NCI-H1092 treated with DMSO at 0.1 percent for 48 hours (cell line): ENCODE data around the gene PWP1.
A peak's percentile ranks its signal among the peaks of the same experiment; 100 is the strongest.

Experiments used
- DNase-seq: peaks from one replicate; lab custom pipeline; 2025; lab: John Stamatoyannopoulos, UW

PWP1 gene

GRCh38 chr12:107685360-107686248 is at the start of gene PWP1:
Gene PWP1, plus strand, starts transcription at chr12:107685799. Its CDS starts 101 bp downstream, at chr12:107685900.
- DNase-seq = peak; percentile 87

GRCh38 chr12:107641154-107641553 is 44.4 kb upstream of the PWP1 start:
- DNase-seq = no peak

- DNase-seq = no peak
Observed at GRCh38 chr12:107642240-107642639, 43.4 kb upstream of the PWP1 start.

GRCh38 chr12:107645630-107646333 is 39.8 kb upstream of the PWP1 start:
- peak; percentile 23 for DNase-seq

GRCh38 chr12:107646436-107646835 is 39.2 kb upstream of the PWP1 start:
- DNase-seq = no peak

DNA sequence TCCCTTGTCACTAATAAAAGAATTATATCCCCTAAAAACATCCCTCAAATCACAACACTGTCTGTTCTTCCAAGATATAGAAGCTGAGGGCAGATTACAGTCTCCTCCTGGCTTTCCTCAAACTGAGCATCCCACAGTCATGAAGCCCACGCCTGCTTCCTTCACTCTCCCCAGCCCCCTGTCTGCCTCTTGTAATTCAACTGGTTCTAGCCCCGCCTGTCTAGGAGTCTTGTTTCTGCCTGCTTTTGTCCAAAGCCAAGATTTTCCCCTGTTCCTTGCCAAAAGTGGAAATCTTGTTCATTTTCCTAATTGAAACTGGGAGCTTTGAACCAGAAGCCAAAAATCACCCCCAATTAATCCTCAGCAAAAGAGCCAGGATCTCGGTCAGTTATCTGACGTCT is 35.9 kb upstream of the PWP1 start:
- DNase-seq = no peak

GRCh38 chr12:107650977-107651376 is 34.6 kb upstream of the PWP1 start:
- no peak for DNase-seq

DNA sequence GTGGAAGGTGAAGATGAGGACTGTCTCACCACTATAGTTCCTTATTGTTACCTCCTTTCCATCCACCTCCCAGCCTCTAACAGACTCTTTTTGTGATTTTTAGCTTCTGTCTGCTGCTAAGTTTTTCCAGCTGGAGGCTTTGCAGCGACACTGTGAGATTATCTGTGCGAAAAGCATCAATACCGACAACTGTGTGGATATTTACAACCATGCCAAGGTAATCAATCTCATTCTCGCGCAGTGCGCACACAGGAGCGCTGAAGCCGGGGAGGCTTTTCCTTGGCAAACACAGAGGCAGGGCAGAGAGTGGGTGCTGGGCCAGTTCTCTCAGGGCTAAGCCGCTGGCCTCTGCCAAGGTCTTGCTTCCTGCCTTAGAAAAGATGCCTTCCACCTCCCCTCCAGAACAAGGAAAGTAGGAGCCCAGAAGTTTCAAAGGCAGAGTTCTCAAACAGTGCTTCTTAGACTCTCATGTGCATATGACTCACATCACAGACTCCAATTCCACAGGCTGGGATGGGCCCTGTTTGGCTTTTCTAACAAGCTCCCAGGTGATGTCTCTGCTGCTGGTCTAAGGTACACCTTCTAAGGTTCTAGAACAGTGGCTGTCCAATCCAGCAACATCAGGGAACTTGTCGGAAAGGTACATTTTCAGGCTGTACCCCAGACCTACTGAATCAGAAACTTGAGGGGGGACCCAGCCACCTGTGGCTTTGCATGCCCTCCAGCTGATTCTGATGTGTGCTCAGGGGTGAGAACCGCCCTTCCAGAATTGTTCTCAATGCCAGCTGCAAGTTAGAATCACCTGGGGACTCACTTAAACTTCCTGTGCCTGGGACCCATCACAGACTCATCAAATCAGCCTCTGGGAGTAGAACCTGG is 33.8 kb upstream of the PWP1 start:
- no peak for DNase-seq

DNA sequence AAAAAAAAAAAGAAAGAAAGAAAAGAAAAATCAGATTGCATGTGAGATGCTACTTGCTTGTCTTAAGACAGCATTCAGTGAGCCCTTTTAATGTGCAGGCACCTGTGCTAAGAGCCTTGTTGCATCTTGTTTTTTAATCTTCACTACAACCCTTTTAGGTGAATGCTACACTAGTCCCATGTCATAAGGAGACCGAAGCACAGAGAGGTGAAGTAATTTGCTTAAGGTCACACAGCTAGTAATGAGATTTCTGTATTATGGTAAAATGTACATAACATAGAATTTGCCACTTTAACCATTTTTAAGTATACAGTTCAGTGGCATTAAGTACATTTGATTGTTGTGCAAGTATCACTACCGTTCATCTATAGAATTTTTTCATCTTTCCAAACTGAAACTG is 32.1 kb upstream of the PWP1 start:
- DNase-seq = no peak

DNA sequence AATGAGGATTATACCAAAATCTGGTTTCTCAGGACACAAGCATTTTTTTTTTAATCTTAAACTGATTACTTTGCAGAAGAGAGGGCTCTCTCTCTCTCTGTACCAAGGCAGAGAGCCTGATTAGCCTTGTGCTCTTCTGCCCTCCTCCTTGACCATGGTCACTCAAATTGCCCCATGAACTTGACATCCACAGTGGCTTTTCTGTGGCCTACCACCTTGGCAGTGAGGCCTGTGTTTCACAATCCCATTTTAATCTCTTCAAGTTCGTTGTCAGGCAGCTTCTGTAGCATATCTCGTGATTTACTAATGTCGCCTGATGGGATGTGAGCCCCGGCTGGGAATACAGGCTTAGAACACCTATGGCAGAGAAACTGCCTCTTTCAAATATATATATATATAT is 30.7 kb upstream of the PWP1 start:
- no peak for DNase-seq

- DNase-seq = peak; percentile 71
Observed at GRCh38 chr12:107655281-107656065, 30.1 kb upstream of the PWP1 start.

- no peak for DNase-seq
Observed at GRCh38 chr12:107656302-107656701, 29.3 kb upstream of the PWP1 start.

DNA sequence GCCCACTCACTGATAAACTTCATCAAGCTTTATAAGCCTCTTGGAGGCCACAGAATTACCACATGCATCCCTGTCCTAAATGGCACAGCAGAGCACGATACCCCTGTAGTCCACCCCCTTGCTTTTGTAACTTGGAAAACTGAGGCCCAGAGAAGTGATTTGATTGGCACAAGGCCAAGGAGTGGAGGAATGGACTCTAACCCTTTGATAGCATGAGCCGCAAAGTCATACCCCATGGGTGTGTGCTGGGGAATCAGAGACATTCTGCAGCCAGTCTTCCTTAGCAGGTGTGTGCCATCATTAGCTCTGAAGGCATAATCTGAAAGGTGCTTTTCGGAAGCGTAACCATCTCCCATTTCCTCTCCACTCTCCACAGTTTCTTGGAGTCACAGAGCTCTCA is 28.5 kb upstream of the PWP1 start:
- no peak for DNase-seq

GRCh38 chr12:107657621-107658020 is 28.0 kb upstream of the PWP1 start:
- no peak for DNase-seq

DNA sequence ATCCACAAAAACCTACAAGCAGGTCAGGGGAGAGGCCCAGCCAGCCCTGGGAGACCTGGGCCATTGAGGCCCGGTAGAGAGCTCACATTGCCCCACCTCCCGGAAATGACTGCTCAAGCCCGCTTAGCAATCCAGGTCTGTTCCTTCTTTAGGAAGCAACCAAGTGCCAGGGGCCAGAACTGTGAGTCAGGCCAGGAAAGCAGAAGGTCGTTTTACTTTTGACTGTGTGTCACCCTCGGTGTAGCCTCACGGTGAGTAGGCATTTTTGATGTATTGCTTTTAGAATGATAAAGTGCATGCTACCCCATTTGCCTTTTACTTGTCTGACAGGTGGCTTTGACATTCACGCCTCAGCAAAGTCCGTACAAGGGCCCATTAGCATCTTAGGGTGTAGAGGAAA is 25.4 kb upstream of the PWP1 start:
- no peak for DNase-seq

DNA sequence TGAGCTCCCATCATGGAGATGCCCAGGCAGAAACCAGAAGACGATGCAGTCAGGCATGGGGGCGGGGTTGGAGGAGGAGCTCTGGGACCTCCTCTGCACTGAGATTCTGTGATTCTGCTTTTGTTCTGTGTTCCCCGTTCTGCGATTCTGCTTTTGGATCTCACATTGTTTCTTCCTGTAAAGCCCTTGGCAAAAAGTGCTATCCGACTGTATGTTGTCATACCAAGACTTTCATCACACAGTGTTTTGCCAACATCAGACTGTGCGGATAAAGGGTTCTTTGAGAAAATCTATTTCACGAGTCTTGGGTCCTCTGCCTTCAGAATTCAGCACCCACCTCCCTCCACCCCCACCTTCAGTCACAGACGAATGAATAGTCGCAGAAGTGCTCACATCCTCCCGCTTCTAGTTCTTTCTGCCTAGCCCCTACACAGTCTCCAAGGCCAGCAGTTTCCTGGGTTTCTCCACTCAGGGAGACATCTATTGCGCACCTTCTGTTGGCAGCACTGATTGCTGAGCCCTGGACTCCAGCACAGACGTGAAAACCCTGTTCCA is 24.7 kb upstream of the PWP1 start:
- no peak for DNase-seq

- no peak for DNase-seq
Observed at GRCh38 chr12:107661830-107662229, 23.8 kb upstream of the PWP1 start.

DNA sequence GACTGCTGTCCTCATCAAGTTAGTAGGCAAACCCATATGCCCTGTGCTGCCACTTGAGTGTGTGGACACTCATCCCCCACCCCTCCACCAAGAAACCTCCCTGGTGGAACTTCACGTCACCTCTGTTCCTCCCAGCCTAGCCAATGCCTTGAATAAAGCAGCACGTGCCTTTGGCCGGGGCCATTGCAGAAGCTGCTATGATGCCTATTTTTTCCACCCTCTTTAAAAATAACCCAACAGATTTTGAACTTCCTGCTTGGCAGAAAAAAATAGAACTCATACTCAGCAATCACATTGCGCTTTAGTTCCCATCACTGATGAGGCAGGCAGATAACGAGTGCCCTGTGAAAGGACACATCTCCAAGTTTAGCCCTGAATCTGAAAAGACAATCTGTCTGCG is 23.1 kb upstream of the PWP1 start:
- no peak for DNase-seq

DNA sequence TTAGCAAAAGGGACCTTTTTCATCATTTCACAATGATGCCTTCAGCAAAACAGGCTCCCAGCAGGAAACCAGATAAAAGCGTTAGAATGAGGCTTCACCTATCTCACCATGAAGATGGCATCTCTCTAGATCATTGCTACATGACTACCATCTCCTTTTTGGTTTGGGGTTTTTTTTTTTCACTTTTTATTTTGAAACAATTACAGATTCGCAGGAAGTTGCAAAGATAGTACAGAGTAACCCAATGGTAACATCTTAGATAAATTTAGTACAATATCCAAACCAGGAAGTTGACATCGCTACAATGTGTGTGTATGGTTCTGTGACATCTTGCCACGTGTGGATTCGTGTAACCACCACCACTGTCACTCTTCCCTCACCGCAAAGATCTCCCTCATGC is 22.3 kb upstream of the PWP1 start:
- DNase-seq = no peak

- no peak for DNase-seq
Observed at GRCh38 chr12:107666009-107666408, 19.6 kb upstream of the PWP1 start.

DNA sequence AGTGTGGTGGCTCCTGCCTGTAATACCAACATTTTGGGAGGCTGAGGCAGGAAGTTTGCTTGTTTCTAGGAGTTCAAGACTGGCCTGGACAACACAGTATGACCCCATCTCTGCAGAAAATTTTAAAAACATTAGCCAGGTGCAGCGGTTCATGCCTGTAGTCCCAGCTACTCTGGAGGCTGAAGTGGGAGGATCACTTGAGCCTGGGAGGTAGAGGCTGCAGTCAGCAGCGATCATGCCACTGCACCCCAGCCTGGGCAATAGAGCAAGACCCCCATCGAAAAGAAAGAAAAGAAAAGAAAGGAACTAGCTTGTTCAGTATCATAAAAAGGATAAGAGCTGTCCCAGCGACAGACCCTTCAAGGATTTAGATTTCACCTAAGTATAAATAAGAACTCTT is 18.1 kb upstream of the PWP1 start:
- DNase-seq = no peak
